ENCODE measurements around the gene GPR27. TPM values are rescaled to one million over a fixed set of nuclear protein-coding genes. Genes with fewer than 3 reads are reported as not detected.

The GPR27 gene
- total RNA-seq, 1 experiment from 2014 or later: not detected

- H2AFZ ChIP-seq: no peak overlapping the region
- no peaks in the 10 kb centered on the region for H3K9me3 ChIP-seq (ENCODE audit: insufficient read depth, low read depth)
- H3K27ac ChIP-seq: no peak overlapping the region
- no peak for DNase-seq
- no peak overlapping the region for H3K4me3 ChIP-seq
- no peaks in the 10 kb centered on the region for H3K36me3 ChIP-seq (ENCODE audit: low read depth)
- no peaks in the 10 kb centered on the region for H3F3A ChIP-seq (ENCODE audit: insufficient read depth, low read depth)
- H3K4me2 ChIP-seq: no peak overlapping the region
- no peak for TF ChIP-seq CTCF (conservative IDR thresholded peaks at IDR 0.05)
- TF ChIP-seq EZH2 (IDR thresholded peaks at IDR 0.05; ENCODE audit: low read depth): no peak
- no peaks in the 10 kb centered on the region for H4K20me1 ChIP-seq (ENCODE audit: insufficient read depth)
- H3K79me2 ChIP-seq (ENCODE audit: low read depth): no peaks in the 10 kb centered on the region
- intact Hi-C loops (cut with micrococcal nuclease; ENCODE audit: unreplicated experiment): no loop called here
- no TSS peak for BruUV-seq (replicated peaks)
- peaks cover 37% of the 10 kb centered on the region for H3K27me3 ChIP-seq (ENCODE audit: insufficient read depth, low read depth)
- H3K9me2 ChIP-seq (ENCODE audit: insufficient read depth): no peaks in the 10 kb centered on the region
- ChIA-PET CTCF (no interaction called here), POLR2A (ENCODE audit: unreplicated experiment) (no interaction called here)
- no peaks in the 10 kb centered on the region for H3K4me1 ChIP-seq (replicated peaks; ENCODE audit: insufficient read depth)
Observed at GRCh38 chr3:71718072-71718471, 35.6 kb upstream of the GPR27 start.

- Histone ChIP-seq H3K79me2 (ENCODE audit: low read depth) (no peaks in the 10 kb centered on the region), H3F3A (ENCODE audit: insufficient read depth, low read depth) (no peaks in the 10 kb centered on the region), H3K4me1 (replicated peaks; ENCODE audit: insufficient read depth) (no peaks in the 10 kb centered on the region), H3K4me3 (no peak overlapping the region), H3K36me3 (ENCODE audit: low read depth) (no peaks in the 10 kb centered on the region), H3K4me2 (no peak overlapping the region), H2AFZ (no peak overlapping the region), H3K9me3 (ENCODE audit: insufficient read depth, low read depth) (no peaks in the 10 kb centered on the region), H4K20me1 (ENCODE audit: insufficient read depth) (no peaks in the 10 kb centered on the region), H3K27me3 (ENCODE audit: insufficient read depth, low read depth) (peaks cover 33% of the 10 kb centered on the region), H3K27ac (no peak overlapping the region), H3K9me2 (ENCODE audit: insufficient read depth) (no peaks in the 10 kb centered on the region)
- DNase-seq: no peak
- BruUV-seq (replicated peaks): no TSS peak
- ChIA-PET CTCF (no interaction called here), POLR2A (ENCODE audit: unreplicated experiment) (no interaction called here)
- TF ChIP-seq CTCF (conservative IDR thresholded peaks at IDR 0.05) (no peak), EZH2 (IDR thresholded peaks at IDR 0.05; ENCODE audit: low read depth) (no peak)
- intact Hi-C loops (cut with micrococcal nuclease; ENCODE audit: unreplicated experiment): no loop called here
Observed at GRCh38 chr3:71721002-71721401, 32.7 kb upstream of the GPR27 start.

- no peaks in the 10 kb centered on the region for H3K4me1 ChIP-seq (replicated peaks; ENCODE audit: insufficient read depth)
- POLR2A ChIA-PET (ENCODE audit: unreplicated experiment): no interaction called here
- no peaks in the 10 kb centered on the region for H4K20me1 ChIP-seq (ENCODE audit: insufficient read depth)
- H2AFZ ChIP-seq: no peak overlapping the region
- DNase-seq: no peak
- no TSS peak for BruUV-seq (replicated peaks)
- H3K79me2 ChIP-seq (ENCODE audit: low read depth): no peaks in the 10 kb centered on the region
- peaks cover 33% of the 10 kb centered on the region for H3K27me3 ChIP-seq (ENCODE audit: insufficient read depth, low read depth)
- H3K4me3 ChIP-seq: no peak overlapping the region
- no peaks in the 10 kb centered on the region for H3K36me3 ChIP-seq (ENCODE audit: low read depth)
- H3K4me2 ChIP-seq: no peak overlapping the region
- no peaks in the 10 kb centered on the region for H3F3A ChIP-seq (ENCODE audit: insufficient read depth, low read depth)
- intact Hi-C loops (cut with micrococcal nuclease; ENCODE audit: unreplicated experiment): no loop called here
- no peak overlapping the region for H3K27ac ChIP-seq
- CTCF ChIA-PET: no interaction called here
- TF ChIP-seq CTCF (conservative IDR thresholded peaks at IDR 0.05) (no peak), EZH2 (IDR thresholded peaks at IDR 0.05; ENCODE audit: low read depth) (no peak)
- H3K9me3 ChIP-seq (ENCODE audit: insufficient read depth, low read depth): no peaks in the 10 kb centered on the region
- no peaks in the 10 kb centered on the region for H3K9me2 ChIP-seq (ENCODE audit: insufficient read depth)
Observed at GRCh38 chr3:71721651-71722157, 32.0 kb upstream of the GPR27 start.

All from PC-9 (cell line).